ENCODE measurements around the gene INPP4A. TPM values are rescaled to one million over a fixed set of nuclear protein-coding genes. Genes with fewer than 3 reads are reported as not detected.

INPP4A gene
- total and polyA plus RNA-seq, 5 donors, result 5.1 to 18.1 (median 15.8) TPM

DNA sequence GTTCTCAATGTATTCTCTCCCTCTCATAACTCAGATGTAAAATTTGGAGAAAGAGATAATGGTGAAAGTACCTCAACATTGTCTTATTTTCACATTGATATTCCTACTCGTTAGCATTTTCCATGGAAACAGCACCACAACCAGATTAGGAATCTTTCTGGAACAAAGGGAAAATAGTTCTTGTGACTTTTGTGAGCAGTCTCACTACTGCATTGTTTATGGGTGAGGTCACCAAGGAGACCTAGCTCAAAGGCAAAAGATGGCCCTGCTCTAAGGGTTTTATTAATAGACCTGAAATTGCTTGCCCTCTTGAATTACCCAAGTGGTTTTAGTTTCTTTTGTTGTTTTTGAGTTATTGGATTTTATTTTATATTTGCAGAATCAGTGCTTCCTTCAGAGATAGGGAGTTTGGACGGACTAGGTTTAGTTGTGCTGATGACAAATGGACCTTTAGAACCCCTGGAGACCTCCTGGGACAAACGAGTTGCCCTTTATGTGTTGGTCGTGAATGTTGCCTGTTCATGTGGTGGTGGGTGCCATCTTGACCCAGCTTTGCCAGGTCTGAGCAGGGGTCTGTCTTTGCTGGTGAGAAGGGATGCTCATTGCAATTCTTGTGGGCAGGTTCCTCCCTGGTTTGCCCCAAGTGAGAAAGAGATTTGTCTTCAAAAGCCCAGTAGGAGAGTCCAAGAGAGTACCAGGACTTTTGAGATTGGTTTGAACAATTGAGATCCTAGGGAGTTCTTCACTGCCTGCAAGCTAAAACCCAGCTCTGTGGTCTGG is 58.1 kb downstream of the INPP4A start:
- ATAC-seq (peak in 1 of 2 donors; percentile 46), DNase-seq (no peak)
- H3K27me3 ChIP-seq (ENCODE audit: control insufficient read depth, insufficient read depth), result no peaks in the 10 kb centered on the region
- H3K4me3 ChIP-seq (ENCODE audit: low read length), result no peak overlapping the region
- intact Hi-C loops (cut with DNase I), result no loop called here
- H3K9me3 ChIP-seq (ENCODE audit: control insufficient read depth, low read length), result no peaks in the 10 kb centered on the region
- 71% methylated on average over 4 of the region's 4 CpGs for WGBS
- H3K27ac ChIP-seq (ENCODE audit: low read length), result no peak overlapping the region
- H3K4me1 ChIP-seq (ENCODE audit: control insufficient read depth, insufficient read depth, low read length), result peaks cover 31% of the 10 kb centered on the region

DNA sequence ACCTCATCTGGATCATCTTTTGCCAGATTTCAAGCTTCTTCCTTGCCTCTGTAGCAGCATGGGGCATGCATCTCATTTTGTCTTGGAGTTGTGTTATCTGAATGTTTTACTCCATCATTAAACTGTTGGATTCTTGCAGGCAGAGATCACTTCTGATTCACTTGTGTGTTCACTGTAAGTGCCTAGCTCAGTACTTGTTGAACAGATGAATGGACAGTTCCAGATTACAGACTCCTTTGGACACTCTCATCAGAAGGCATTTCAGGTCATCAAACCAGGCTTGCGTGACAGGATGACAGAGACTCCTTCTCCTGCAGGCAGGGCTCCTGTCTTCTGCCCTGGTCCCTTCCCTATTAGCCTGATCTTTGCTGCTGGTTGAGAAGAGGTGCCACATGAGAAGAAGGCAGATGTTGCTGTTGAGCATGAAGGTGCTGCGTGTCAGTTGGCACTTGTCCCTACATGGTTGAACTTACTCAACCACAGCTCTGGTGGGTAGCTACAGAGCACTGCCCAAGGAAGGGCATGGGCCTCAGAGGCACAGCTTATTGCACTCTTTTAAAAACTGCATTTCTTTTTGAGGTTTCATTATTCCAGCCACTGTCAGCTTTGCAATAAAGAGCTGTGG is 58.9 kb downstream of the INPP4A start:
- H3K9me3 ChIP-seq (ENCODE audit: control insufficient read depth, low read length), result no peaks in the 10 kb centered on the region
- DNase-seq (no peak), ATAC-seq (no peak)
- no peak overlapping the region for H3K27ac ChIP-seq (ENCODE audit: low read length)
- intact Hi-C loops (cut with DNase I), result no loop called here
- peaks cover 37% of the 10 kb centered on the region for H3K4me1 ChIP-seq (ENCODE audit: control insufficient read depth, insufficient read depth, low read length)
- H3K27me3 ChIP-seq (ENCODE audit: control insufficient read depth, insufficient read depth), result no peaks in the 10 kb centered on the region
- 76% methylated on average over 2 of the region's 2 CpGs for WGBS
- H3K4me3 ChIP-seq (ENCODE audit: low read length), result no peak overlapping the region

DNA sequence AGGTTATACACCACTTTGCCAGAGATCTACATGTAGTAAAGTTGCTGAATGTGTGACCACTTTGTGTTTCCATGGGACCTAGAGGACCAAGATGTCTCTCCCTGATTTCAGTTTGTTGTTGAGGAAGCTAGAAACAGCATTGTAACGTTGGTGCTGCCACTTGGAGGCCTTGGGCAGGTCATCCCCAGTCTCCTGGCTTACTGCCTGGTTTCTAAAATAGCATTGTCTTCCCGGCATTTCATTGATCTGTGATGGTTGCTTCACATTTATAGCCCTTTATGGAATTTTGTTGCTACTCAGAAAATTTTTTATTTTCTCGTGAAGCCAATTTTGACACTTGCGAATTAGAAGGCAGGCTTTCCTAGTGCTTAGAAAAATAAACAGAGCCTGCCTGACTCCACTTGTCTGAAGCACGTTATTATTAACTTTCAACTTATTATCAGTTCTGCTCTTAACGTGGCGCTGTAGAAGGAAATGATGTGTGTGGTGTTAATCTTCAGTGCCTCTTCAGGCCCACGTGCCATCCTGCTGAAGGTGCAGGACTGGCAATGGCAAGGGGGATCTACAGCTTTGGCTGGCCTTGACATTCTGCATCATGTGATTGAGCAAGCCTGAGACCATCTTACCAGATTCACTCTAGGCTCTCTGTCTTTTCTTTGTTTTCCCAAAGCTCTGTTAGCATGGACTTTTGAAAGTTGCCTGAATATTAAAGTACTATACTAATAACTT is 59.9 kb downstream of the INPP4A start:
- Histone ChIP-seq H3K9me3 (ENCODE audit: control insufficient read depth, low read length) (no peaks in the 10 kb centered on the region), H3K4me1 (ENCODE audit: control insufficient read depth, insufficient read depth, low read length) (peaks cover 37% of the 10 kb centered on the region), H3K4me3 (ENCODE audit: low read length) (no peak overlapping the region), H3K27me3 (ENCODE audit: control insufficient read depth, insufficient read depth) (no peaks in the 10 kb centered on the region), H3K27ac (ENCODE audit: low read length) (no peak overlapping the region)
- DNase-seq (peak in 1 of 3 donors; percentile 48), ATAC-seq (peak; percentile 24 to 37)
- 22% methylated on average over 8 of the region's 8 CpGs for WGBS
- intact Hi-C loops (cut with DNase I), result no loop called here

DNA sequence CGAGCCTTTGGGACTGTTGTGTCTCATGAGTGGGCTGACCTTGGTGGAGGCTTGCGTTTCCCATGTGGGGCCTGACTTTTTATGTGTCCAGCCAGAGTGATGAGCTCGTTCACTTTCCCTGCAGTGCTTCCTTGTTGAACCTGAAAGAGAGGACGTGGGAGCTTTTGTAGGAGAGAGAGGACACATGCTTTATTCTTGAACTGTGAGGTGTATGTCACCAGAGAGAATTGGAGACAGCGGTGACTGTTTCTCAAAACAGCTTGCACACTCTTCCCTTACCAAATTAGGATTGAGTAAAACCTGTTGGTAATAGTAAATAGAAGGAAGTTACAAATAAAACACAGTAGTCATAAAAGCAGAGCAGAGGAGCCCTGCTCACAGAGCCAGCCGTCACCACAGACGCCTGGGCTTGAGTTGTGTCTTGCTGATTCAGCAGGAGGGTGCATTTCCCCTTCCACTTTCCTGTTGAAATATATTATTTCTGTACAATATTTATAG is 60.7 kb downstream of the INPP4A start:
- Histone ChIP-seq H3K9me3 (ENCODE audit: control insufficient read depth, low read length) (no peaks in the 10 kb centered on the region), H3K27me3 (ENCODE audit: control insufficient read depth, insufficient read depth) (no peaks in the 10 kb centered on the region), H3K4me3 (ENCODE audit: low read length) (no peak overlapping the region), H3K4me1 (ENCODE audit: control insufficient read depth, insufficient read depth, low read length) (peaks cover 42% of the 10 kb centered on the region), H3K27ac (ENCODE audit: low read length) (peak overlapping the region; percentile 71)
- DNase-seq (peak; percentile 38 to 78 (median 69)), ATAC-seq (peak in 1 of 2 donors; percentile 4)
- WGBS, result 64% methylated on average over 7 of the region's 7 CpGs
- intact Hi-C loops (cut with DNase I), result no loop called here

DNA sequence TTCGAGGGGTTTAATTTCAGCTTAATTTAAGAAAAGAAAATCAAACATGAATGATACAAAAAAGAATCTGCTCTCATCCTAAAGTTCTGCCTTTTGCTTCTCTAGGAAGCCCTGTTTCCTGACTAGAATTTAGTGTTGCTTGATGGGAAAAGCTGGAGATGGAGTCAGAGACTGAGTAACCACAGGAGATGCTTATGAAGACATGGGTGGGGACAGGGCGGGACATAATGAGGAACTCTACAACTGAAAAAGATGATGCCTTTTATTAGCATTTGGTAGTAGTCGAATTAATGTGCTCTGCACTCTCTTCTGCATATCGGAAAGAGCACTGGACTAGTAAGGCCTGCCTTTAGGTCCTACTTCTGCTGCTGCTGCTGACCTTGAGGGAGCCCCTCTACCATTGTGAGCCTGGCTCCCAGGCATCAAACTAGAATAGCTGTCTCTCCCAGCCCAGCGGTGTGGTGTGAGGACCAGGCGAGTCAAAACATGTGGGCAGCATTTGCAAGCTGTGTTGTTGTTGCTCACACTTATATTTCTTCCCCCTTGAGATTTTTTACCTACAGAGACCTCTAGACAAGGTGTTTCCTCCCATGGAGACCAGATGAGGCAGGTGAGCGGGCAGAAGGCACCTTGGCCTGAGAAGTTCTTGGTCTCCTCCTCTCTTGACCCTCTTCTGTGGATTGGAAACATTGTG is 61.5 kb downstream of the INPP4A start:
- H3K27me3 ChIP-seq (ENCODE audit: control insufficient read depth, insufficient read depth), result no peaks in the 10 kb centered on the region
- H3K4me1 ChIP-seq (ENCODE audit: control insufficient read depth, insufficient read depth, low read length), result peaks cover 42% of the 10 kb centered on the region
- intact Hi-C loops (cut with DNase I), result no loop called here
- H3K4me3 ChIP-seq (ENCODE audit: low read length), result no peak overlapping the region
- H3K27ac ChIP-seq (ENCODE audit: low read length), result no peak overlapping the region
- WGBS, result 89% methylated on average over 7 of the region's 7 CpGs
- DNase-seq, result no peak
- no peak for ATAC-seq
- no peaks in the 10 kb centered on the region for H3K9me3 ChIP-seq (ENCODE audit: control insufficient read depth, low read length)

DNA sequence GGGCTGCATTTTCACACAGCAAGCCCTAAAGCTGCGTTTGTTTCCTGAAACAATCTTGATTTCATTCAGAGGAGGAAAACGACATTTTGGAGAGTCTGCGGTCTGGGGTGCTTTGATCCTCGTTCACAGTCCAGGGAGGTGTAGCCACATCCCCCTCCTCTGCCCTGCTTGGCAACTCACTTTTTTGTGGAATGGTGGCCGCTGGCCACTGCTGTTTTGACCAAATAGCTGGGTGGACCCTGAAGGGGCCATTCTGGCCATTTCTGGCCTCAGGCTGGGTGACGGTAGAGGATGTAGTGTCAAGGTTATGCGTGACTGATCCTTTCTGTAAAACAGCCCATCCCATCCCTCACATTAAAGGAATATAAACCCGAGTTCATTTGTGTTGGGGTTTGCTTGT is 62.2 kb downstream of the INPP4A start:
- Histone ChIP-seq H3K4me1 (ENCODE audit: control insufficient read depth, insufficient read depth, low read length) (peaks cover 41% of the 10 kb centered on the region), H3K27me3 (ENCODE audit: control insufficient read depth, insufficient read depth) (no peaks in the 10 kb centered on the region), H3K27ac (ENCODE audit: low read length) (no peak overlapping the region), H3K9me3 (ENCODE audit: control insufficient read depth, low read length) (no peaks in the 10 kb centered on the region), H3K4me3 (ENCODE audit: low read length) (no peak overlapping the region)
- no peak for DNase-seq
- intact Hi-C loops (cut with DNase I), result no loop called here
- no peak for ATAC-seq
- 94% methylated on average over 8 of the region's 8 CpGs for WGBS

DNA sequence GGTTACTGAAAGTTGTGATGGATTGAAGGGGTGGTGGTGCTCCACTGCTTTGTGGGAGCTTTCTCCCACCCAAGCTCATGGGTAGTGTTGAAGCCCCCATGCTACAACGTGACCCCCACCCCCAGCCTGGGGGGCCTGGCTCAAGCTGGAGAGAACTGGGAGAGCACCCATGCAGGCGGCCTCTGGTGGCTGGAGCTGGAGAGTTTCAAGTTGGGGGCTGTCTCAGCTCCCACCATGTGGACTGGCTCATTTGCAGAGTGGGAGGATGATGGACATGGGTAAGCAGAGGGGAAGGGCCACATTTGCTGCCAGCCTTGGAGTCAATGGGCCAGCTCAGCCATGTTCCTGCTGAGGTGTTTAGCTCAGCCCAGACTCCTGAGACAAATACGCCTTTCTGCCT is 62.8 kb downstream of the INPP4A start:
- Histone ChIP-seq H3K9me3 (ENCODE audit: control insufficient read depth, low read length) (no peaks in the 10 kb centered on the region), H3K27ac (ENCODE audit: low read length) (no peak overlapping the region), H3K4me3 (ENCODE audit: low read length) (no peak overlapping the region), H3K27me3 (ENCODE audit: control insufficient read depth, insufficient read depth) (no peaks in the 10 kb centered on the region), H3K4me1 (ENCODE audit: control insufficient read depth, insufficient read depth, low read length) (peaks cover 39% of the 10 kb centered on the region)
- ATAC-seq (no peak), DNase-seq (peak in 1 of 3 donors; percentile 44)
- 91% methylated on average over 3 of the region's 3 CpGs for WGBS
- intact Hi-C loops (cut with DNase I), result no loop called here

DNA sequence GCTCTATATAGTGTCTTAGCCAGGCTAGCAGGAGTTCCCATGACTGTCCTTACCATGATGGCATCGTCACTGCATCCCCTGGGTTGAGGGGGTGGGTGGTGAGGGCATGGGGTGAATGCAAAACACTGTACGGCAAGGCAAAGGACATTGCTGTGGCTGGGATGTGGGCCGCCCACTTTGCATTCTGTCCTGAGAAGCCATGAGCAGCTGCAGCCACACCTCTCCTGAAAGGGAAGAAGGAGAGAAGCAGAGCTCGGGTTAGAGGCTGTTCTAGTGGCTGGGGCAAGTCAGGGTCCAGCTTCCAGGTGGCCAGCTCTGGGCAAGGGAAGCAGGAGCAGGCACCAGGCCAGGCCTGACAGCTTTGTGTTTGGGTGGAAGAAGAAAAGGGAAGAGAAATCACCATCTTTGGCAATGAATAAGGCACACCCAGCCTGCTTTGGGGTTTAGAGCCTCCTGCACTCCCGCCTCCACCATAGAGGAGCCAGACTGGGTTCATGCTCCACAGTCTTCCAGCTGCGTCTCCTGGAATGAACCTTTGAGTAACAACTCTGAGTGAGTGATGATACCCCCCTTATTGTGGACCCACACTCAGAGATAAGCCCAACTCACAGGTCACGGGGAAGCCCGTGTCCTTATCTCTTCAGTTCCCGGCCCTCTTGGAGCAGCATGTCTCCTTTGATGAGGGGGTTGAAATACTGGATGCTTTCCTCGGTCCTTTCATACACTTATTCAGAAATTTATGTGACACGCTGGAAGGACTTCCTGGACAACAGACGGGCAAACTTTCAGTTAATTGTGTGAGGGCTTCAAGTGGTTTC is 63.4 kb downstream of the INPP4A start:
- ATAC-seq, result peak; percentile 59 to 69
- Histone ChIP-seq H3K4me1 (ENCODE audit: control insufficient read depth, insufficient read depth, low read length) (peaks cover 36% of the 10 kb centered on the region), H3K4me3 (ENCODE audit: low read length) (no peak overlapping the region), H3K27me3 (ENCODE audit: control insufficient read depth, insufficient read depth) (no peaks in the 10 kb centered on the region), H3K27ac (ENCODE audit: low read length) (peak overlapping the region; percentile 61), H3K9me3 (ENCODE audit: control insufficient read depth, low read length) (no peaks in the 10 kb centered on the region)
- DNase-seq, result peak; percentile 73 to 87 (median 86)
- intact Hi-C loops (cut with DNase I), result no loop called here
- WGBS, result 50% methylated on average over 12 of the region's 12 CpGs

DNA sequence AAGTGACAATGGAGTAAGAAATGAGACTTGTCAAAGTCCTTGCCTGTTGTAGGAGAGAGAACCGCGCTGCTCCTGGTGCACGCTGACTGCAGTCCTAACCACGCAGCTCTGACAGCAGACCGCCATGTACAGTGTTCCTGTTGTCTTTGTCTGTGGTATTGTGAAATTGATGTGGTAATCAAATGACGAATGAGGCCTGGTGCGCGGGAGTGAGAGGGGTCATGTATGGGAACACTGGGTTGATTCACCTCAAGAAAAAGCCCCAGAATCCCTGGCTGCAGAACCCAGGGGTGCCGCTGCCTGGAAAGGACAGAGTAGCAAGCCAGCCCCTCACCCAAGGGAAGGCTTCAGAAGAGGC is 64.0 kb downstream of the INPP4A start:
- intact Hi-C loops (cut with DNase I), result no loop called here
- peak; percentile 75 to 80 (median 76) for DNase-seq
- no peak overlapping the region for H3K4me3 ChIP-seq (ENCODE audit: low read length)
- peak overlapping the region; percentile 61 for H3K27ac ChIP-seq (ENCODE audit: low read length)
- H3K27me3 ChIP-seq (ENCODE audit: control insufficient read depth, insufficient read depth), result no peaks in the 10 kb centered on the region
- peaks cover 33% of the 10 kb centered on the region for H3K4me1 ChIP-seq (ENCODE audit: control insufficient read depth, insufficient read depth, low read length)
- peak; percentile 72 to 83 for ATAC-seq
- WGBS, result 41% methylated on average over 9 of the region's 9 CpGs
- H3K9me3 ChIP-seq (ENCODE audit: control insufficient read depth, low read length), result no peaks in the 10 kb centered on the region

All from right cardiac atrium (tissue), 5 donors.